ENCODE measurements around the gene CUX1.

Gene CUX1

DNA sequence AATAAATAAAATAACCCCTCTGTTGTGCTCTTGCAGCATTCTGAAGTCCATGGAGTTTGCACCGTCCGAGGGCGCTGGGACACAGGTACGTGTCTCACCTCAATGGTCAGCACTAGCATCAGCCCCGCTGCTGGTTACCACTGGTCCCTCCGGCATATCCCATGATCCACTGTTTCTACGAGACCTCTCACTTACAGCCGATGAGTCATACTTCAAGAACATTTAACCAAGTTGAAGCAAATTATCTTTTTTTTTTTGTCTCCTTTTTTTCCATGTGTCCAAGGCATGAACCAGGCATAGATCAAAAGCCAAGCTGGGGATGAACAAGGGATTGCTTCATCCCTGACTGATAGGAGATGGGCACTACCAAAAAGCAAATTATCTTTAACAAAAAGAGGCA is 376.4 kb downstream of the CUX1 start:
- no peak for DNase-seq

DNA sequence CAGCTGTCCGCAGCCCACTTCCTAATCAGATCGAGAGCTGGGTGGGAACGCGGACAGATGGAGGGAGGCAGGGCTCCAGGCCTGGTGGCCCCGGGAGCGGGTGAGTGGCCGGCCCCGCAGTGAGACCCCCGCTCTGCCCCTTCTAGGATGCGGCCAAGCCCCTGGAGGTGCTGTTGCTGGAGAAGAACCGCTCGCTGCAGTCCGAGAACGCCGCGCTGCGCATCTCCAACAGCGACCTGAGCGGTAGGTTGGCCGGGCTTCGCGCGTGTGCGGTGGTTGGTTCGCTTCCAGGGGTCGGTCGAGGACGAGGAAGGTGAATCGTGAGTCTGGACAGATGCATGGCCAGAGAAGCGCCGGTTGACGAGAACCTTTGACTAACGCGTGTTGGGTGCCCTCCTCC is 377.9 kb downstream of the CUX1 start:
- DNase-seq, result no peak

DNA sequence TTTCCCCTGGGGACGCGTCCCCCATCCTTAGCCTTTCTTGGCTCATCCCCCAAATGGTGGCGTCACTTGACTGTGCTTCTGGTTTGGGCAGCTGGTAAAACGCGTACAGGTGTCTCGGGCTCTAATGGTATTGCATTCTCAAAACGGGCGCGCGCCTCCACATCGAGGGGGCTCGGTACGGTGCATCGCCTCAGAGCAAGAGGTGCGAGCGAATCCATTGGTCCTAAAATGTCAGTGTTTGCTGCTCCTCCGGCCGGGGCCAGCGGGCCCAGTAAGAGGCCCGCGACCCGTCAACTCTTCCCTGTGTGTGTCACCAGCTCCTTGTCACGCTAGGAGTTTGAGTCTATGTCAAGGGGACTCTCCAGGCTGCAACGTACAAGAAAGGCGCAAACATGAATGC is 378.6 kb downstream of the CUX1 start:
- DNase-seq, result no peak

DNA sequence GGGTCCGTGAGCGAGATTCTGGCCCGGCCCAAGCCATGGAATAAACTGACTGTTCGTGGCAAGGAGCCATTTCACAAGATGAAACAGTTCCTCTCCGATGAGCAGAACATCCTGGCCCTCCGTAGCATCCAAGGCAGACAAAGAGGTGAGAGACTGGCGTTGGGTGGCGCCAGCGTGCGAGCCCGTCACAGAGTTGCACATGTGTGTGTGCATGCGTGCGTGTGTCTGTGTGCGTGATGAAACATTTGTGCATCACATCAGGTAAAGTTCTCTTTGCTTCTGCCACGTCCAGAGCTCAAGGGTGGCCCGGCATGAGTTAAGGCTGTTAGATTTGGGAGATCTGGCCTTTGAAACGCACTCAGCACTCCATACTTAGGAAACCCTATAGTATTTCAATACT is 379.7 kb downstream of the CUX1 start:
- DNase-seq, result no peak

DNA sequence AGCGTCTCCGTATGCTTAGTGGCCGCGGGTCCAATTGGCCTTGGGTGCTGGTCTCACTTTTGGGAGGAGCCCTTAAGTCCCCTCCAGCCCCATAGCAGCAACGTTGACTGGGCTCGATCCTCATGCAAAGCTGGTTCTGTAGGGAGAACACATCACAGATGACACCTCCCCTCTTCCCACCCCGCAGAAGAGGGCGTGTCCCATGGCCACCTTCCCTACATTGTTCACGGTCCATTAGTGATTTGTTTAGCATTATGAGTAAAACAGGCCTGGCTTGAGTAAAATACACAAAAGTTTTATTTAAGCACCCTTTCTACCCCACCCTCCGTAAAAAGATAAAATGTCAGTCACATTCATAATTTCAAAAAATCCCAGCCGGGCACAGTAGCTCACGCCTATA is 380.2 kb downstream of the CUX1 start:
- no peak for DNase-seq

DNA sequence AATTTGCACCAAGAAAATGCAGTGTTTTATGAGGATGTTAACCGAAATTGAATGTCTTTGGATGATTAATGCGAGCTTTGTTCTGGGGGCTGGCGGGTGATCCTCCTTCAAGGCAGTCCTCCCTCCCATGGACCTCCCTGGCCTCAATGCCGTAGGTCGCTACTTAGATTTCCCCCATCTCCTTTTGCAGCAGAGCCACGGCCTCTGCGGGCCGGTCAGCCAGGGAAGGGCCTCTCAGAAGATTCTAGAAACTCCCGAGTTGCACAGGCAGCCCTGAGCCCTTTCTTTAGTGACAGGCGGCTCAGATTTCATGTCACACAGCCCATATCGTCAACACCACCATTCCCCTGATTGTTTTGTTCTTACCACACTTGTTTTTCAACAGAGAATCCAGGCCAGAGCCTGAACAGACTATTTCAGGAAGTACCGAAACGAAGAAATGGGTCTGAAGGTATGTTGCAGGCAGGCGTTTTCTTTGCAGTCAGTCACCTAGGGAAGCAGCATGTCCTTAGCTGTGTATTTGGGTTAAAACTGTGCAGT is 381.1 kb downstream of the CUX1 start:
- no peak for DNase-seq

DNA sequence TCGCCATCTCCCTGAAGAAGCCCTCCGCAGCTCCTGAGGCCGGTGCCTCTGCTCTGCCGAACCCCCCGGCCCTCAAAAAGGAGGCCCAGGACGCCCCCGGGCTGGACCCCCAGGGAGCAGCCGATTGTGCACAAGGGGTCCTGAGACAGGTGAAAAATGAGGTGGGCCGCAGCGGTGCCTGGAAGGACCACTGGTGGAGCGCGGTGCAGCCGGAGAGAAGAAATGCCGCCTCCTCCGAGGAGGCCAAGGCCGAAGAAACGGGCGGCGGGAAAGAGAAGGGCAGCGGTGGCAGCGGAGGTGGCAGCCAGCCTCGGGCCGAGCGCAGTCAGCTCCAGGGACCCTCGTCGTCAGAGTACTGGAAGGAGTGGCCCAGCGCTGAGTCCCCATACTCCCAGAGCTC is 384.1 kb downstream of the CUX1 start:
- no peak for DNase-seq

DNA sequence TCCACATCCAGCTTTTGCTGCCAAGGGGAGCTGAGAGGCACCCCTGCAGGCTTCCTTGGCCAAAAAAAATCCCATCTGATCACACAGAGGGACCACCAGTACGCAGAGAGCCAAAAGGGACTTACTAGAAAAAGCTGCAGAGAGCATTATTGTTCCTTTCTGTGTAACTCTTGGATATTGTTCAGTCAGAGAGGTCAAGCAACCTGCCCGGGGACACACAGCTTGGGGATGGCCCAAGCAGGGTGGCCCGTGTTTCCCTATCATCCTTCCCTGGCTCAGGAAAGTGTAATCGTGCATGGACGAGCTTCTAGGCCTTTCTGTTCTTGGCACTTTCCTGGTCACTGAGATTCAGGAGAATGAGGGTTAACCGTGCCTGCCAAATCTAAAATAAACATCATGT is 385.1 kb downstream of the CUX1 start:
- no peak for DNase-seq

DNA sequence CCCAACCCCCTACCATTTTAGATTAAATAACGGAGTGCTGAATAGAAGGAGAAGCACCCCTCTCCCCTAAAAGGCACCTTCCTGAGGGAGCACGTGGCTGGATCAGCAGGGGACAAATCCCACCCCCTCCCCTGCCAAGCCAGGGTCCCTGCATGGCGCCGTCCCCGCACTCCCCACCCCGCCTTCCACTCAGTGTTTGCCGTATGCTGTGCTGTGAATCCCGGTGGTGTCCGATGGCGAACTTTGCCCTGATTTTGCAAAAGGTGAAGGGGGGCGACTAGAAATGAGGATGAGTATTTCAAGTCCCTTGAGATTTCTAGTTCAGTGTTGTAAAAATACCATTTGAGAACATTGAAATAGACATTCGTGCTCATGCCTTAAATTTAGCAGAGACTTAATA is 385.8 kb downstream of the CUX1 start:
- DNase-seq, result no peak

DNA sequence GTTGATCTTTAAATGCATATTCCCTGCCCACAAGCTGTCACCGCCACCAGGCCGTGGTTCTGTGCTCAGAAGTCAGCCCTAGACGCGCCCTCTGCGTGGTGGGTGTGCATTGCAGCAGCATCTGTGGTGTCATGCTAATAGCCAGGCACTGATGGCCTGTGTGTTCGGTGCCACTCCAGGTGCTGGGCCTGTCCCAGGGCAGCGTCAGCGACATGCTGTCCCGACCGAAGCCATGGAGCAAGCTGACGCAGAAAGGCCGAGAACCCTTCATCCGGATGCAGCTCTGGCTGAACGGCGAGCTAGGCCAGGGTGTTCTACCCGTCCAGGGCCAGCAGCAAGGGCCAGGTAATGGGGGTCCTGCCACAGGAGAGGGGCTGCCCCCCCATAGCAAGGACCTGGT is 386.8 kb downstream of the CUX1 start:
- no peak for DNase-seq

DNA sequence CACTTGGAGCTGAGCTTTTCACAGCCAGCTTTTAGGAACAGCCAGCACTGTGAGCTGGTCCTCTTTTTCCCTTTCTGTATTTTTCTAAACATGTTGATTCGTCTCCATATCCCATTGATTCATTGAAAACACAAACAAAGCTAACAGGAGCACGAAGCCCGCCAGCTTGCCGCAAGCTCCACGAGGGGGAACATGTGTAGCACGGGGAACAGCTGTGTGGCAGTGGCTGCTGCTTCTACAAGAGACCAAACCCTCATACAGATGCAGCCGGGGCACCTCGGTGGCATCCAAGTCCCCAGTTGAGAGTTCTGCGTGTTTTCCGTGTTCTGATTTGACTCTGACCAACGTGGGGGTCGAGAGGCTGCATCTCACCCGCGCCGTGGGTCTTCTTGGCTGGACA is 388.5 kb downstream of the CUX1 start:
- DNase-seq, result no peak

DNA sequence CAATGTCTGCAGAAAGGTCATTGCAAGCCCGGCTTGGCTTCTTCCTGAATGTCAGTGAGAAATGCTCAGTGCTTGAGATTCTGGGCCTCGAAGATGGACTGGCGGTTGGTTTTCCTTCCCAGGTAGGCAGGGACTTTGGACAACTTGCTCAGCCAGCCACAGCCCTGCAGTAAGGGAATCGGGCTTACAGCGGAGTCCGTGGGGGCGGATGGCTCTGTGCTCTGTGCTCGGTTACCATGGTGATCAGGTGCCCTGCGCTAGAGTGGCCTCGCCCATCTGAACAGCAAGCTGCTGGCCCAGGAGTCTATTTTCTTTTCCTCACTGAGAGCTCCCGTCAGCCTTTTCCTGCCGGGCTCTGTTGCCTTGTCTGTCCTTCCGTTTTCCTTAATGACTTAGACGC is 391.4 kb downstream of the CUX1 start:
- no peak for DNase-seq

DNA sequence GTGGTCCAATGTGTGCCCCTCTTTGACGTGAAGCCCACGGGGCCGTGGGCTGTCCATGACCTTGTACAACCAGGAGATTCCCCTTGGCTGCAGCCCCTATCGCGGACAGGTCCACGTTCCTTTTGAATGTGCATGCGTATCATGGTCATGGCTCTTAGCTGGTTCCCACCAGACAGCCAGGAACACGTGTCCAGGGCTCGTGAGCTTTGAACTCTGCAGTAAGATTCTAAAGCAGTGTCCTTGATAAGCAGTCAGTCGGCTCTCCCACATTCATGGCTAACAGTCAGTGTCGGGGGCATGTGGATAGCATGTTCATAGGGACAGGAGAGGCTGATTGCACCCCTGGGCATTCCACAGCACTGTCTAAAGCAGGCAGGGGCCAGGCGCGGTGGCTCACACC is 393.4 kb downstream of the CUX1 start:
- no peak for DNase-seq

DNA sequence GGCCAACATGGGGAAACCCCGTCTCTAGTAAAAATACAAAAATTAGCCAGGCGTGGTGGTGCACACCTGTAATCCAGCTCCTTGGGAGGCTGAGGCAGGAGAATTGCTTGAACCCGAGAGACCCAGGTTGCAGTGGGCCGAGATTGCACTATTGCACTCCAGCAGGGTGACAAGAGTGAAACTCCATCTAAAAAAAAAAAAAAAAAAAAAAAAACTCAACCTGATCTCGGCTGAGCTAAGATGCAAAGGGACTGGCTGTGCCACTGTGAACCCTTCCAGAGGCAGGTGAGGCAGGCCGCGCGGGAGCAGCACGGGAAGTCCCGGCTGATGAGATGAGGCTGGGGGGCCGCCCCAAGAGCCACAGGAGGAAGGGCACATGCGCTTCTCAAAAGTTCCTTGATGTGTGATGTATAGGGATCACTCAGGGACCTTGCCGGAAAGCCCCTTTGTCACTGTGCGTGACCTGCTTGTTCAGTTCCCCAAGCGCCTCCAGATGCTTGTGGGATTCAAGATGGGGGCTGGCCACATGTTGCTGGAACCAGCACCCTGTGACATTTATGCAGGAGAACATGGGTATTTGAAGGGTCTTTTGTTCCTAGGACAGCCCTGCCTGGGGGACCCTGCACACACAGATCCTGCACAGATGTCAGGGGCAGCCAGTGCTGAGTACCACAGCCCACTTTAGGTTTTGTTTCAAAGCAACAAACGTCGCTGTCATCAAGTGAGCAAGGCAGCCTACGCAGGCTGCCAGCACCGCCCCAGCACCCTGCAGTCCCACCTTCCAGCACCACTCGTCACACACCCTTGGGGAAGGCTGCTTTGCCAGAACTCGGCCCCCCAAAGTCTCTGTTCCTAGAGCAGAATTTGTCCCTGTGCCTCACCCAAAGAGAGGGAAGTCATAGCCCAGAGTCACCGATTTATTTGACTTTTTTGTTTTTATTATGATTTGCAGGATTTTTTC is 394.4 kb downstream of the CUX1 start:
- DNase-seq, result no peak

DNA sequence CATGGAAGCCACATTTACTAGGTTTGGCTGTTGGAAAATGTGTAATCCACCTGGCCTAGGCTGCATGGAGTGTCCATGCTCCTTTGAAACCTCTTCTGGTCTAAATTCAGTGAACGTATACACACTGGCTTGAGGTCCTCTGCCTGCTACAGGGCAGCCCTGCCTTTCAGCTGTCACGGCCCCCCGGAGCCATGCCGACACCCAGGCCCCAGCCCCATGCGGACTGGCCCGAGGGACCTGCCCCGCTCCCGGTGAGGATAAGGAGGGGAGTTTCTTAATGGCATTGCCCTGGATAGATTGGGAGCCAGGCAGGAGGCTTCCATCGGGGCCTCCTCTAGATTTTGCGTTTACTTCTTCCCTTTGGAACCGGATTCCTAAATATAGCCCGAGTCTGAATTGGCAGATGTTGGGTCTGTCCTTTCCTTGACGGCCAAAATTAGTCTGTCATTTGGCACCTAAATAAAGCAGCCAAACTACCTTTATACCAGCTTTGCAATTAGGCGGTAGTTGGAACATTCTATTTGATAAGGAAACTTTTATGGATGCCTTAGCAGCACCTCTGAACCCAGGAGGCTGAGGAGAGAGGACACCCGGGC is 397.1 kb downstream of the CUX1 start:
- no peak for DNase-seq

DNA sequence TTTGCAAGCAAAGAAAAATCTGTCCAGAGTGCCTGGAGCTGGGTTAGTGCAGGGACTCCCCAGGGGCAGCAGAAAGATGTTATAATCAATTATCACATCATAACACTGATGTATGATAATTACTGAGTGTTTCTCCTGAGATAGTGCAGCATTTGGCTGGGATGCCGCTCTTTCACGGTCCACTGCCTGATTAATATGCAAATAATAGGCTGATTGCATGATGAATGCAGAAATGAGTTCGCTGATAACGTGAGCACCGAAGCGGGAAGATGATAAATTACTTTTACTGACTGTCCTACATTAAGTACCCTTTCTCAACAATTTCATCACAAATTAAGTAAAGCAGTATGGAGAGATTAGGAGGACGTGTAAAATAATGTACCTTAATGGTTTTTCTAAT is 397.8 kb downstream of the CUX1 start:
- DNase-seq, result no peak

DNA sequence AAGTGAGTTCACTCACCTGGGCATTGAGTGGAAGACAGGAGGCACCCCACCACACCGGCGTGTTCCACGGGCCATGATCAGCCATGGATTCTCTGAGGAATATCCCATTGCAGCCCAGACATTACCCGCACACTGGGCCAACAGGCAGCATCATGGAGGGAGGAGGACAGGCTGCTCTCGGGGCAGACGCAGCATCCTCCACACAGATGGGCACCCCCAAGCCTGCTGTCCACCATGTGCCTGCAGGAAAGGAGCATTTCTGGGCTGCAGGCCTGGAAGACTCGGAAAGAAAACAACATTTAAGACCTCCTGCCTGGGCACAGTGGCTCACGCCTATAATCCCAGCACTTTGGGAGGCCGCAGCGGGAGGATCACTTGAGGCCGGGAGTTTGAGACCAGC is 398.3 kb downstream of the CUX1 start:
- DNase-seq, result no peak

DNA sequence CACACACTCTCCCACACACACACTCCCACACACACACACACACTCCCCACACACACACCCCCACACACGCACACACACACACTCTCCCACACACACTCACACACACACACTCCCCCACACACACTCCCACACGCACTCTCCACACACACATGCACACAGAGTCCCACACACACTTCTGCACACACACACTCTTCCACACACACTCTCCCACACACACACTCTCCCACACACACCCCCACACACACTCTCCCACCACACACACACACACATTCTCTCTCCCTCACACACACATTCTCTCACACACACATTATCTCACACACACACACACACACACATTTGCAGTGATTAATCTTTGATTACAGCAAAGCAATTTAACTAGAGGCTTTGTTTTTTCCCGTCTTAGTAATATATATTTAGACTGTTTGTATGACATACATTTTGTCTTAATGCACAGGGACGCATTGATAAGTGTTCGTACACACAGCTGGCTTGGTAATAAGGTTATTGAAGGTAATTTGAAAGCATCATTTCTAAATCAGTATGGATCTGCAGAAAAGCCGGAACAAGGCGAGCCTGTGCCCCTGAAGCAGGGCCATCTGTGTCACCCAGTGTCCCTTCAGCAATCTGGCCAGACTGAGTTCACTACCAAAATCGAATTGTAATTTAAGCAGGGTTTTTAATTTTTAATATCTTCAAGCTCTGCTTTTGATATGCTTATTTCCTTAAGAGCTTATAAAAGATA is 399.3 kb downstream of the CUX1 start:
- no peak for DNase-seq

DNA sequence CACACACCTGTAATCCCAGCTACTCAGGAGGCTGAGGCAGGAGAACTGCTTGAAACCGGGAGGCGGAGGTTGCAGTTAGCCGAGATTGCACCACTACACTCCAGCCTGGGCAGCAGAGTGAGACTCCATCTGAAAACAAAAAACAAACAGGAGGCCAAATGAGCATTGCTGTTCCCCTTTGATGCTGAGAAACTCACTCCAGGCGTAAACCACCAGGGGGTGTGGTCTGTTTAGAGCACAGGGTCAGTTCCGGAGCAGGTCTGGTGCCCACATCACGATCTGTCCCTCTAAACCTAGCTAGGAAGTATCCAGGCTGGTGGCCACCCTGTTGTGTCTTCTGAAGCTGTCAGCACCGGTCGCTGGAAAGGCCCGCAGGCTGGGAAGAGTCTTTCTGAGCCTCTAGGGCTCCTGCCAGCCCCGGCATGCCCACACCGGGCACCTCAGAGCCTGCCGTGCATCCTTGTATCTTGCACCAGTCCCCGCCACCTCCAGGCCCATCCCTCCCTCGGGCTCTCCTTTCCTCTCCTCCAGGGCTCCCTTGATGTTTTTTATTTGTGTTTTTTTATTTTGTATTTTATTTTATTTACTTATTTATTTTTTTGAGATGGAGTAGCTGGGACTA is 402.9 kb downstream of the CUX1 start:
- no peak for DNase-seq

DNA sequence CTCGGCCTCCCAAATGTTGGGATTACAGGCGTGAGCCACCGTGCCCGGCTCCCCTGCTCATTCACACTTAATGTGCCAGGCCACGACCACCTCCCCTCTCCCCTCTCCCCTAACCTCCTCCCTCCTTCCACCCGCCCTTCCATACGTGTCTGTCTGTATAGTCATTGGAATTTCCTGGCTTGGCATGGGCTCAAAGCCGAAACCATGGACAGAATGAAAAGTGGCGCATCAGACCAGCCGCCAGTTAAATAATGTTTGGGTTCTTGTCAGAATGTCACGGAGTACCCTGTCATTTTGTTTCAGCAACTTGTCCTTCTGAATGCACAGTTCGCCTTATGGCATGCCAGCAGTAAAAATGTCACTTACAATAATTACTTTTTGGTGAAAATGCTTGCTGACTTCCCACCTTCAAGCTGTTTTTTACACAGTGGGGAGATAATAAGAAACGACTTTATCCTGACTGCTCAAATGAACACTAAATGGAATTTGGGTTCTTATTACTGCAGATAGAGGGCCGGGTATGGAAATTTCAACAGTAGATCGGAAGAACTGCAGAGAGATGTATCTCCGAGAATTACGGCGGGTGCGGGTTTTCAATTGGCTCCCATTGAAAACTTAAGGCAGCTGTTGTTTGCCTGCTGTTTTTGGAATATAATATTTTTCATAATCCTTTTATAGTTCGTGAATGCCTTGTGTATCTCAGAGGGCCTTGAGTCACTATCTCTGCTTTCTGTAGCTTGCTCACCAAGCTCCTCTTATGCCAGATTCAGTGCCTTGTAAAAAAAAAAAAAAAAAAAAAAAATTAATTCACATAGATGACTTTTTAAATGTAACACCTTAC is 403.8 kb downstream of the CUX1 start:
- no peak for DNase-seq

DNA sequence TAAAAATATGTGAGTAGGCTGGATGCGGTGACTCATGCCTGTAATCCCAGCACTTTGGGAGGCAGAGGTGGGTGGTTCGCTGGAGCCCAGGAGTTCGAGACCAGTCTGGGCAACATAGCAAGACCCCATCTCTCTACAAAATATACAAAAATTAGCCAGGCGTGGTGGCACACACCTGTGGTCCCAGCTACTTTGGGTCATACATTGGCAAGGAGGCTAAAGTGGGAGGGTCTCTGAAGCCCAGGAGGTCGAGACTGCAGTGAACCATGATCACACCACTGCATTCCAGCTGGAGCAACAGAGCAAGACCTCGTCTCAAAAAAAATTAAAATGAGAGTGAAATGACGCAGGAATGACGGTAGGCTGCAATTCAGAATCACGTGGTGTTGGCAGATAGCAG is 404.5 kb downstream of the CUX1 start:
- no peak for DNase-seq

DNA sequence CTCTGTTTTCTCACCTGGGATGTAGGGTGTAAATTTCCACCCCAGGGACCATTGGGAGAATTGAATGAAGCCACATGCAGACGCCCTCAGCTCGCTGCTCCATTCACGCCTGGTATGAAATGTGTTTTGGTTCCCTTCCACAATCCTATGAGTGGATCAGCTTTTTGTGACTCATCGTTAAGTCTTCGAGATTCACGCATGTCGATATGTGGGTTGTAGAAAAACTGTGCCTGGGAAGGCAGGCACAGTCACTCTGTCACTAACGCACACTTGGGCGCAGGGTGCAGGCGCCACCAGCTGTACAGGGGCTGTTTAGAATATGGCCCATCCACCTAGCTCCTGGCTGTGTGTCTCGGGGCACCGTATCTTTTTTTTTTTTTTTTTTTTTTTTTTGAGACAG is 405.0 kb downstream of the CUX1 start:
- DNase-seq, result no peak
